SK-N-SH (cell line): Measurements from ENCODE around the gene GNG4. TPM values are rescaled to one million over a fixed set of nuclear protein-coding genes. Genes with fewer than 3 reads are reported as not detected.

Experiments
- CTCF ChIA-PET: fragments of 300-600, 350-600 bp; formaldehyde crosslinking; extraction: SDS; loops from one replicate; lab custom pipeline; 2021; lab: Yijun Ruan, JAX
- POLR2A ChIA-PET: fragments of 350-600 bp; sonication (Branson Sonifier 250); formaldehyde crosslinking; extraction: SDS; loops from one replicate; lab custom pipeline; 2020; ENCODE audit warnings: antibody characterized with exemption, inconsistent platforms; lab: Yijun Ruan, JAX
- DNase-seq: peaks from one replicate; pipeline ENCODE4 v3.0.0; 2012
- H2AFZ ChIP-seq: fragments of 200-600 bp; sonication (generic); 2 replicates; pipeline ENCODE4 v1.8.1; 2016; ENCODE audit warnings: antibody characterized with exemption, mild to moderate bottlenecking, low read depth
- H3F3A ChIP-seq: fragments of 200-600 bp; sonication (generic); replicated peaks from 2 replicates; pipeline ENCODE3; 2016; ENCODE audit warnings: antibody characterized with exemption, mild to moderate bottlenecking; ENCODE audit not compliant: insufficient read depth
- H3K27ac ChIP-seq, 2 experiments: fragments of 200-500 bp in 1 of 2; fragments of 200-600 bp in 1 of 2; sonication (Bioruptor generic) in 1 of 2; sonication (generic), shearing (Covaris generic) in 1 of 2; 2 replicates each; pipeline versions ENCODE4 v1.5.1 to v1.6.1; 2014 to 2016; ENCODE audit warnings: low read depth in 2 of 2, inconsistent platforms in 1 of 2, low read length in 1 of 2, mild to moderate bottlenecking in 1 of 2, mixed read lengths in 1 of 2
- H3K27me3 ChIP-seq: fragments of 200-600 bp; sonication (generic), shearing (Covaris generic); 2 replicates; pipeline ENCODE4 v1.6.1; 2016; ENCODE audit warnings: mixed run types; ENCODE audit not compliant: insufficient read depth
- H3K36me3 ChIP-seq, 2 experiments: fragments of 200-500 bp in 1 of 2; fragments of 200-600 bp in 1 of 2; sonication (Bioruptor generic) in 1 of 2; sonication (generic) in 1 of 2; replicated peaks in 1 of 2; 2 replicates each; pipeline versions ENCODE3 to v1.5.1; 2014 to 2016; ENCODE audit warnings: low read length in 1 of 2, mild to moderate bottlenecking in 1 of 2; ENCODE audit not compliant: insufficient read depth in 2 of 2, control insufficient read depth in 1 of 2
- H3K4me1 ChIP-seq, 2 experiments: fragments of 200-500 bp in 1 of 2; fragments of 200-600 bp in 1 of 2; sonication (Bioruptor generic) in 1 of 2; sonication (generic), shearing (Covaris generic) in 1 of 2; 2 replicates each; pipeline versions ENCODE4 v1.5.1 to v1.6.1; 2014 to 2016; ENCODE audit warnings: low read depth in 1 of 2, low read length in 1 of 2, mixed run types in 1 of 2; ENCODE audit not compliant: insufficient read depth in 2 of 2, control insufficient read depth in 1 of 2
- H3K4me2 ChIP-seq: fragments of 200-600 bp; sonication (generic), shearing (Covaris generic); 2 replicates; pipeline ENCODE4 v1.6.1; 2017; ENCODE audit warnings: mixed run types
- H3K4me3 ChIP-seq, 2 experiments: fragments of 200-500 bp in 1 of 2; fragments of 200-600 bp in 1 of 2; sonication (Bioruptor generic) in 1 of 2; sonication (generic), shearing (Covaris generic) in 1 of 2; 2 replicates each; pipeline versions ENCODE4 v1.5.1 to v1.8.1; 2014 to 2016; ENCODE audit warnings: low read depth in 2 of 2, inconsistent platforms in 1 of 2, low read length in 1 of 2, mild to moderate bottlenecking in 1 of 2, mixed read lengths in 1 of 2, moderate library complexity in 1 of 2
- H3K79me2 ChIP-seq: fragments of 200-600 bp; sonication (generic); 2 replicates; pipeline ENCODE4 v1.8.1; 2017; ENCODE audit warnings: mild to moderate bottlenecking; ENCODE audit not compliant: insufficient read depth
- H3K9ac ChIP-seq: fragments of 200-600 bp; sonication (generic); 2 replicates; pipeline ENCODE4 v1.6.1; 2017; ENCODE audit warnings: mixed run types
- H3K9me2 ChIP-seq: fragments of 200-600 bp; sonication (generic); 2 replicates; pipeline ENCODE4 v1.6.1; 2017; ENCODE audit warnings: mixed run types
- H3K9me3 ChIP-seq: fragments of 200-600 bp; sonication (generic); 2 replicates; pipeline ENCODE4 v1.6.1; 2017; ENCODE audit warnings: mixed run types, mild to moderate bottlenecking, moderate library complexity
- H4K20me1 ChIP-seq: fragments of 200-600 bp; sonication (generic); 2 replicates; pipeline ENCODE4 v1.6.1; 2017; ENCODE audit warnings: mild to moderate bottlenecking, mixed run types; ENCODE audit not compliant: insufficient read depth
- ELF1 ChIP-seq: IDR thresholded peaks from 2 replicates; pipeline ENCODE4 v1.4.0; 2012
- EP300 ChIP-seq, 2 experiments: IDR thresholded peaks; 2 replicates each; pipeline versions ENCODE4 v1.4.0 to v1.6.1; 2012; ENCODE audit warnings: borderline replicate concordance in 1 of 2, low read depth in 1 of 2, low read length in 1 of 2
- FOSL2 ChIP-seq: IDR thresholded peaks from 2 replicates; pipeline ENCODE4 v1.4.0; 2012; ENCODE audit warnings: low read depth, mild to moderate bottlenecking, moderate library complexity, borderline replicate concordance
- FOXJ3 ChIP-seq: sonication (generic); formaldehyde crosslinking; IDR thresholded peaks from 2 replicates; pipeline ENCODE4 v1.5.1; 2020; ENCODE audit warnings: mild to moderate bottlenecking, missing genetic modification reagents
- FOXM1 ChIP-seq: IDR thresholded peaks from 2 replicates; pipeline ENCODE4 v1.4.0; 2012; ENCODE audit warnings: low read depth, mild to moderate bottlenecking
- GATA2 ChIP-seq: sonication (generic); formaldehyde crosslinking; IDR thresholded peaks from 2 replicates; pipeline ENCODE4 v1.5.0; 2020; ENCODE audit warnings: mild to moderate bottlenecking, missing genetic modification reagents
- IRF3 ChIP-seq: fragments of 150-350 bp; IDR thresholded peaks from 2 replicates; pipeline ENCODE4 v1.6.1; 2016; ENCODE audit warnings: mild to moderate bottlenecking, low read depth, low read length
- JUND ChIP-seq: IDR thresholded peaks from 2 replicates; pipeline ENCODE4 v1.4.0; 2012
- MAX ChIP-seq: IDR thresholded peaks from 2 replicates; pipeline ENCODE4 v1.4.0; 2012; ENCODE audit warnings: low read depth
- MEF2A ChIP-seq: IDR thresholded peaks from 2 replicates; pipeline ENCODE4 v1.4.0; 2012; ENCODE audit warnings: low read depth, borderline replicate concordance
- MXI1 ChIP-seq: IDR thresholded peaks from 2 replicates; pipeline ENCODE4 v1.6.1; 2012; ENCODE audit warnings: mild to moderate bottlenecking, low read depth, low read length, improper control_type of control experiment
- NFIC ChIP-seq: IDR thresholded peaks from 2 replicates; pipeline ENCODE4 v1.4.0; 2012; ENCODE audit warnings: borderline replicate concordance
- NRF1 ChIP-seq: IDR thresholded peaks from 2 replicates; pipeline ENCODE4 v1.6.1; 2012; ENCODE audit warnings: low read depth, mild to moderate bottlenecking, low read length
- POLR2AphosphoS5 ChIP-seq: IDR thresholded peaks from 2 replicates; pipeline ENCODE4 v1.6.1; 2012; ENCODE audit warnings: low read depth, low read length
- RAD21 ChIP-seq: IDR thresholded peaks from 2 replicates; pipeline ENCODE4 v1.6.1; 2012; ENCODE audit warnings: mild to moderate bottlenecking, low read length
- SIN3A ChIP-seq: IDR thresholded peaks from 2 replicates; pipeline ENCODE4 v1.6.1; 2012; ENCODE audit warnings: low read depth, mild to moderate bottlenecking, low read length, moderate library complexity, borderline replicate concordance
- TAF1 ChIP-seq: IDR thresholded peaks from 2 replicates; pipeline ENCODE4 v1.6.1; 2012; ENCODE audit warnings: low read depth, mild to moderate bottlenecking, low read length, moderate library complexity, borderline replicate concordance
- TCF12 ChIP-seq: IDR thresholded peaks from 2 replicates; pipeline ENCODE4 v1.4.0; 2012
- YY1 ChIP-seq: IDR thresholded peaks from 2 replicates; pipeline ENCODE4 v1.4.0; 2012; ENCODE audit warnings: low read depth, mild to moderate bottlenecking
- ZBTB33 ChIP-seq: IDR thresholded peaks from 2 replicates; pipeline ENCODE4 v1.4.0; 2012; ENCODE audit warnings: low read depth, borderline replicate concordance
- WGBS: methylation state at CpG from one replicate; pipeline ENCODE4 v1.1.6; 2017; ENCODE audit warnings: low lambda C conversion rate; 5-methylcytosine and 5-hydroxymethylcytosine counted together
- polyA plus RNA-seq, 3 experiments: library from polyadenylated mRNA; depleted of rRNA; stranded (reverse); fragments of >200 nt; gene quantifications; 2 replicates each; pipeline ENCODE4 v1.2.3, GENCODE V29; 2012

Gene GNG4
- polyA plus RNA-seq, 1 of the 3 experiments (the other 2 are of a cell fraction): 1.6 TPM

- H3K4me2 ChIP-seq: no peak overlapping the region
- H3K4me1 ChIP-seq: no peaks in the 10 kb centered on the region
- WGBS: 76% methylated on average over 6 of the region's 6 CpGs
- no peaks in the 10 kb centered on the region for H3K36me3 ChIP-seq
- H3K9me3 ChIP-seq: no peaks in the 10 kb centered on the region
- H3K27me3 ChIP-seq: no peaks in the 10 kb centered on the region
- POLR2A ChIA-PET: no interaction called here
- TF ChIP-seq MEF2A (no peak), TAF1 (no peak), EP300 (IDR thresholded peaks at IDR 0.05; ENCODE audit: borderline replicate concordance in 1 of 2, low read depth in 1 of 2, low read length in 1 of 2) (no peak), FOSL2 (no peak), GATA2 (CRISPR knock-in tag) (no peak), RAD21 (no peak), YY1 (no peak), NRF1 (no peak), TCF12 (no peak), FOXM1 (no peak), JUND (no peak), SIN3A (no peak), NFIC (no peak), ZBTB33 (no peak), FOXJ3 (CRISPR knock-in tag) (no peak), IRF3 (no peak), POLR2AphosphoS5 (no peak), ELF1 (no peak), MXI1 (no peak), MAX (no peak)
- TF ChIP-seq, all 33 proteins: peak for 0
- H3K9me2 ChIP-seq: no peaks in the 10 kb centered on the region
- H3K79me2 ChIP-seq: no peaks in the 10 kb centered on the region
- no peak overlapping the region for H3K27ac ChIP-seq
- no peaks in the 10 kb centered on the region for H4K20me1 ChIP-seq
- CTCF ChIA-PET: interaction anchor here (1.3 to 6.1 kb wide), 3 partner anchors 12 to 326 kb away, joined by 3 to 65 read pairs (median 20); no protein-coding TSS in a partner anchor
- no peak for DNase-seq
- H3F3A ChIP-seq: no peaks in the 10 kb centered on the region
- no peak overlapping the region for H3K9ac ChIP-seq
- H3K4me3 ChIP-seq: no peak overlapping the region
- H2AFZ ChIP-seq: no peak overlapping the region
Observed at GRCh38 chr1:235516862-235517446, 132.6 kb downstream of the GNG4 start.
